ENCODE data around the gene STT3A. TPM values are rescaled to one million over a fixed set of nuclear protein-coding genes. Genes with fewer than 3 reads are reported as not detected.

Gene STT3A
- total and polyA plus RNA-seq, 2 of the 13 experiments (the other 11 are each of a cell fraction or from before 2014, with no cell fraction given), result 229 to 319 TPM

DNA sequence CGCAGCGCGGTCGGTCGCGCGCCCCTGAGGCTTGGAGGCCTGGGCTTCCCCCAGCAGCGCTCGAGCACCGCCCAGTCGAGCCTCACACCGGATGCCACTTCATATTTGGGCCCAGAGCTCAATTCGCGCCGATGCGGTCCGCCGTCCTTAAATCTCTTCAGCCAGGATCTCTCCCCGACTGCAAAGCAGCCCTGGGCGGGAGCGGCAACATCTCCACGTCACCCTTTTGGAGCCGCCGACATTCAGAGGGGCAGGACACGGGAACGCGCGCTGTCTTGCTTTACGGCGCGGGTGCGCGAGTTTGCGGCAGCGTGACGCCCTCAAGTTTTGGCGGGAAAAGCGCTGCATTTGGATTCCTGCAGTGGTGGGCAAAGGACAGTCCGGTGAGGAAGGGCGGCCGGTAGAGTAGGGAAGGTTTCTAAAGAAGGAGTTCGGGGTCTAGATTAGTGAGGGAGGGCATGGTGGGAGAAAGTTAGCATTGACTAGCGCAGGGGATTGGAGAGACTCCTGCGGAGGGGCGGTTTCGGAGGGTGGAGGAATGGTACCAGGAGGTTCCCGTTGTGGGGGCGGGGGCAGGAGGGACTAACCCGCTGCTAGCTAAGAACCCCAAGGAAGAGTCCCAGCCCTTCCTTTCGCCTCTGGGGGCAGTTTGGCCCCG, 33.1 kb downstream of the STT3A start (continued):
- TF ChIP-seq ZNF225 (CRISPR knock-in tag; IDR thresholded peaks at IDR 0.05) (peak; percentile 91), ZNF329 (CRISPR knock-in tag; IDR thresholded peaks at IDR 0.05; ENCODE audit: low read depth) (peak; percentile 75; the same call in 1 of the 2 replicates), RNF2 (conservative IDR thresholded peaks at IDR 0.05; ENCODE audit: low read depth) (0 out of 2 replicates have a peak, but pooled peaks have one; percentile 5), KDM3A (CRISPR knock-in tag; IDR thresholded peaks at IDR 0.05; ENCODE audit: low read depth) (peak; percentile 67; the same call in 1 of the 2 replicates), PCBP1 (IDR thresholded peaks at IDR 0.05; ENCODE audit: borderline replicate concordance, low read depth, low read length) (peak; percentile 79; the same call in 1 of the 2 replicates), ARNT2 (CRISPR knock-in tag; IDR thresholded peaks at IDR 0.05; ENCODE audit: low read depth) (peak; percentile 97), ELF4 (CRISPR knock-in tag; IDR thresholded peaks at IDR 0.05; ENCODE audit: borderline replicate concordance) (no peak), ARNTL (CRISPR knock-in tag; IDR thresholded peaks at IDR 0.05) (peak; percentile 48; the same call in 1 of the 2 replicates), FOSL1 (CRISPR knock-in tag; IDR thresholded peaks at IDR 0.05; ENCODE audit: borderline replicate concordance) (peak; percentile 49; the same call in 1 of the 2 replicates), MTF2 (CRISPR knock-in tag; IDR thresholded peaks at IDR 0.05; ENCODE audit: borderline replicate concordance) (peak; percentile 85; the same call in 1 of the 2 replicates), MED8 (CRISPR knock-in tag; IDR thresholded peaks at IDR 0.05; ENCODE audit: insufficient replicate concordance) (peak; percentile 98), ZNF510 (CRISPR knock-in tag; IDR thresholded peaks at IDR 0.05; ENCODE audit: low read depth) (peak; percentile 80; the same call in 1 of the 2 replicates), ZNF235 (CRISPR knock-in tag; IDR thresholded peaks at IDR 0.05; ENCODE audit: borderline replicate concordance) (peak; percentile 90; the same call in 1 of the 2 replicates), JUND (CRISPR knock-in tag; IDR thresholded peaks at IDR 0.05) (0 out of 2 replicates have a peak, but pooled peaks have one; percentile 34), ZEB1 (IDR thresholded peaks at IDR 0.05; ENCODE audit: insufficient replicate concordance, low read depth) (peak; percentile 19), NBN (conservative IDR thresholded peaks at IDR 0.05) (no peak)
- TF ChIP-seq, protein P1, sequence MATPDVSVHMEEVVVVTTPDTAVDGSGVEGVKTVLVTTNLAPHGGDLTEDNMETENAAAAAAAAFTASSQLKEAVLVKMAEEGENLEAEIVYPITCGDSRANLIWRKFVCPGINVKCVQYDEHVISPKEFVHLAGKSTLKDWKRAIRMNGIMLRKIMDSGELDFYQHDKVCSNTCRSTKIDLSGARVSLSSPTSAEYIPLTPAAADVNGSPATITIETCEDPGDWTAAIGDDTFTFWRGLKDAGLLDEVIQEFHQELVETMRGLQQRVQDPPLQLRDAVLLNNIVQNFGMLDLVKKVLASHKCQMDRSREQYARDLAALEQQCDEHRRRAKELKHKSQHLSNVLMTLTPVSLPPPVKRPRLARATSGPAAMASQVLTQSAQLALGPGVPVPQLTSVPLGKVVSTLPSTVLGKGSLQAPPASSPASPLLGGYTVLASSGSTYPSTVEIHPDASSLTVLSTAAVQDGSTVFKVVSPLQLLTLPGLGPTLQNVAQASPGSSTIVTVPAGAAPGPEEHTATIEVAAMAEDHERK (CRISPR knock-in tag; IDR thresholded peaks at IDR 0.05; ENCODE audit: low read depth), result peak; percentile 65
- TF ChIP-seq, protein P2, sequence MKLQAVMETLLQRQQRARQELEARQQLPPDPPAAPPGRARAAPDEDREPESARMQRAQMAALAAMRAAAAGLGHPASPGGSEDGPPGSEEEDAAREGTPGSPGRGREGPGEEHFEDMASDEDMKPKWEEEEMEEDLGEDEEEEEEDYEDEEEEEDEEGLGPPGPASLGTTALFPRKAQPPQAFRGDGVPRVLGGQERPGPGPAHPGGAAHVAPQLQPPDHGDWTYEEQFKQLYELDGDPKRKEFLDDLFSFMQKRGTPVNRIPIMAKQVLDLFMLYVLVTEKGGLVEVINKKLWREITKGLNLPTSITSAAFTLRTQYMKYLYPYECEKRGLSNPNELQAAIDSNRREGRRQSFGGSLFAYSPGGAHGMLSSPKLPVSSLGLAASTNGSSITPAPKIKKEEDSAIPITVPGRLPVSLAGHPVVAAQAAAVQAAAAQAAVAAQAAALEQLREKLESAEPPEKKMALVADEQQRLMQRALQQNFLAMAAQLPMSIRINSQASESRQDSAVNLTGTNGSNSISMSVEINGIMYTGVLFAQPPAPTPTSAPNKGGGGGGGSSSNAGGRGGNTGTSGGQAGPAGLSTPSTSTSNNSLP (IDR thresholded peaks at IDR 0.05; ENCODE audit: low read depth, low read length), result 0 out of 2 replicates have a peak, but pooled peaks have one; percentile 14
- TF ChIP-seq, protein P3, sequence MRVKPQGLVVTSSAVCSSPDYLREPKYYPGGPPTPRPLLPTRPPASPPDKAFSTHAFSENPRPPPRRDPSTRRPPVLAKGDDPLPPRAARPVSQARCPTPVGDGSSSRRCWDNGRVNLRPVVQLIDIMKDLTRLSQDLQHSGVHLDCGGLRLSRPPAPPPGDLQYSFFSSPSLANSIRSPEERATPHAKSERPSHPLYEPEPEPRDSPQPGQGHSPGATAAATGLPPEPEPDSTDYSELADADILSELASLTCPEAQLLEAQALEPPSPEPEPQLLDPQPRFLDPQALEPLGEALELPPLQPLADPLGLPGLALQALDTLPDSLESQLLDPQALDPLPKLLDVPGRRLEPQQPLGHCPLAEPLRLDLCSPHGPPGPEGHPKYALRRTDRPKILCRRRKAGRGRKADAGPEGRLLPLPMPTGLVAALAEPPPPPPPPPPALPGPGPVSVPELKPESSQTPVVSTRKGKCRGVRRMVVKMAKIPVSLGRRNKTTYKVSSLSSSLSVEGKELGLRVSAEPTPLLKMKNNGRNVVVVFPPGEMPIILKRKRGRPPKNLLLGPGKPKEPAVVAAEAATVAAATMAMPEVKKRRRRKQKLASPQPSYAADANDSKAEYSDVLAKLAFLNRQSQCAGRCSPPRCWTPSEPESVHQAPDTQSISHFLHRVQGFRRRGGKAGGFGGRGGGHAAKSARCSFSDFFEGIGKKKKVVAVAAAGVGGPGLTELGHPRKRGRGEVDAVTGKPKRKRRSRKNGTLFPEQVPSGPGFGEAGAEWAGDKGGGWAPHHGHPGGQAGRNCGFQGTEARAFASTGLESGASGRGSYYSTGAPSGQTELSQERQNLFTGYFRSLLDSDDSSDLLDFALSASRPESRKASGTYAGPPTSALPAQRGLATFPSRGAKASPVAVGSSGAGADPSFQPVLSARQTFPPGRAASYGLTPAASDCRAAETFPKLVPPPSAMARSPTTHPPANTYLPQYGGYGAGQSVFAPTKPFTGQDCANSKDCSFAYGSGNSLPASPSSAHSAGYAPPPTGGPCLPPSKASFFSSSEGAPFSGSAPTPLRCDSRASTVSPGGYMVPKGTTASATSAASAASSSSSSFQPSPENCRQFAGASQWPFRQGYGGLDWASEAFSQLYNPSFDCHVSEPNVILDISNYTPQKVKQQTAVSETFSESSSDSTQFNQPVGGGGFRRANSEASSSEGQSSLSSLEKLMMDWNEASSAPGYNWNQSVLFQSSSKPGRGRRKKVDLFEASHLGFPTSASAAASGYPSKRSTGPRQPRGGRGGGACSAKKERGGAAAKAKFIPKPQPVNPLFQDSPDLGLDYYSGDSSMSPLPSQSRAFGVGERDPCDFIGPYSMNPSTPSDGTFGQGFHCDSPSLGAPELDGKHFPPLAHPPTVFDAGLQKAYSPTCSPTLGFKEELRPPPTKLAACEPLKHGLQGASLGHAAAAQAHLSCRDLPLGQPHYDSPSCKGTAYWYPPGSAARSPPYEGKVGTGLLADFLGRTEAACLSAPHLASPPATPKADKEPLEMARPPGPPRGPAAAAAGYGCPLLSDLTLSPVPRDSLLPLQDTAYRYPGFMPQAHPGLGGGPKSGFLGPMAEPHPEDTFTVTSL (CRISPR knock-in tag; IDR thresholded peaks at IDR 0.05; ENCODE audit: borderline replicate concordance), result no peak
- TF ChIP-seq, protein P4, sequence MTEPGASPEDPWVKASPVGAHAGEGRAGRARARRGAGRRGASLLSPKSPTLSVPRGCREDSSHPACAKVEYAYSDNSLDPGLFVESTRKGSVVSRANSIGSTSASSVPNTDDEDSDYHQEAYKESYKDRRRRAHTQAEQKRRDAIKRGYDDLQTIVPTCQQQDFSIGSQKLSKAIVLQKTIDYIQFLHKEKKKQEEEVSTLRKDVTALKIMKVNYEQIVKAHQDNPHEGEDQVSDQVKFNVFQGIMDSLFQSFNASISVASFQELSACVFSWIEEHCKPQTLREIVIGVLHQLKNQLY (CRISPR knock-in tag; IDR thresholded peaks at IDR 0.05), result peak; percentile 71
